ENCODE measurements around the gene OR7G2. TPM values are rescaled to one million over a fixed set of nuclear protein-coding genes. Genes with fewer than 3 reads are reported as not detected.
"Not testable (repeated sequence)": the region's sequence is repeated elsewhere in the genome, so short reads cannot be mapped to it uniquely, and the experiment has no call there.

Gene OR7G2
- total RNA-seq, 1 donor from 2014 or later = not detected

DNA sequence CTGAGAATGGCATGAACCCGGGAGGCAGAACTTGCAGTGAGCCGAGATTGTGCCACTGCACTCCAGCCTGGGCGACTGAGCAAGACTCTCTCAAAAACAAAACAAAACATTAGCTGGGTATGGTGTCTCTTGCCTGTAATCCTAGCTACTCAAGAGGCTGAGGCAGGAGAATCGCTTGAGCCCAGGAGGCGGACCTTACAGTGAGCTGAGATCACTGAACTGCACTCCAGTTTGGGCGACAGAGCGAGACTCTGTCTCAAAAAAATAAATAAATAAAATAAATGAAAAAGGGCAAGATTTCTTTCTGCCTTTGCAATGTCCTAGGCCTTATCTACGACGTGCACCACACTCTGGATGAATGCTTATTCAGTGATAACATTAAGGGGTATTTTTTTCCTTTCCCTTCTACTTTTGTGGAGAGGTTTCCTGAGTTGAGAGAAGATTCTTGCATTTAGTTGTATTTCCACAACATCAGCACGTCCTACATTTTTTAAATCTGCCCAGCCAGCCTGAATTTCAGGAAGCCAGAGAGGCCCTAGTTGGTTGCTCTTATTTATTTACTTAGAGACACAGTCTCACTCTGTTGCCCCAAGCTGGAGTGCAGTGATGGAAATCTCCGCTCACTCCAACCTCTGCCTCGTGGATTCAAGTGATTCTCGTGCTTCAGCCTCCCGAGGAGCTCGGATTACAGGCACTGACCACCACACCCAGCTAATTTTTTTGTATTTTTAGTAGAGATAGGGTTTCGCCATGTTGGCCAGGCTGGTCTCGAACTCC, 46.5 kb downstream of the OR7G2 start:
- Mint-ChIP-seq H3K4me1 (no peaks in the 10 kb centered on the region), H3K9me3 (no peaks in the 10 kb centered on the region), H3K27ac (no peak overlapping the region), H3K27me3 (no peaks in the 10 kb centered on the region), H3K36me3 (ENCODE audit: low read depth) (no peaks in the 10 kb centered on the region), H3K4me3 (no peak overlapping the region)
- no peak for DNase-seq
- intact Hi-C loops (cut with micrococcal nuclease) = no loop called here

DNA sequence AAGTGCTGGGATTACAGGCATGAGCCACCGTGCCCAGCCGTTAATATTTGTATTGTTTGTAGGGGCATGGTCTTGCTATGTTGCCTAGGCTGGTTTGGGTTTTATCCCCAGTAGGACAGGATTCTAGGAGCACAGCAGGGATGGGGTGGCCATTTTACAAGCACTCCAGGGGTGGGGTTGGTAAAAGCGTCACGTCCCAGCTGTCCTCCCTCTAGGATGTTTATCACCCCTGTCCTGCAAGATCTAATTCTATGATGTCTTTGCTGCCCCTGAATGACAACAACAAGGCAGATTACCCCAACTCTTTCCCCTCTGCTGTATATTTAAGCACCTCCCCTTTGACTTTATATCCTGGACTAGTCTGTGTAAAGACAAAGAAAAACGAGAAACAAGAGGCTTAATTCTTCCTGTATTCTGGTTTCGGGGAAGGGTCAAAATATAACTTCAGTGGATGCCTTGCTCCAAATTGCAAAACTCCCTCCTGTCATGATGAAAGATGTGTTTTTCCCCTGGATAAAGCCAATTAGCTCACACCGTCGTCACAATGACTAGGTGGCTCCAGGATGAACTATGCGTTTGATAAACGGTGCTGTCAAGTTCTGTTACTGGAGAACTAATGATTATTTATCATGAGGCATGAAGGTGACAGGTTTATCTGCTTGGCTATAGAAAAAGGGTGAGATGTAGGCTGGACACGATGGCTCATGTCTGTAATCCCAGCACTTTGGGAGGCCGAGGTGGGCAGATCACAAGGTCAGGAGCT, 48.2 kb downstream of the OR7G2 start:
- Mint-ChIP-seq H3K9me3 (no peaks in the 10 kb centered on the region), H3K27me3 (no peaks in the 10 kb centered on the region), H3K27ac (no peak overlapping the region), H3K4me3 (no peak overlapping the region), H3K36me3 (ENCODE audit: low read depth) (no peaks in the 10 kb centered on the region), H3K4me1 (no peaks in the 10 kb centered on the region)
- DNase-seq = no peak
- intact Hi-C loops (cut with micrococcal nuclease) = no loop called here

- Mint-ChIP-seq H3K9me3 (no peaks in the 10 kb centered on the region), H3K36me3 (ENCODE audit: low read depth) (no peaks in the 10 kb centered on the region), H3K4me1 (no peaks in the 10 kb centered on the region), H3K4me3 (no peak overlapping the region), H3K27me3 (no peaks in the 10 kb centered on the region), H3K27ac (no peak overlapping the region)
- DNase-seq = no peak
- intact Hi-C loops (cut with micrococcal nuclease) = no loop called here
These were observed 49.6 kb downstream of the OR7G2 start for GRCh38 chr19:9057505-9058258.

DNA sequence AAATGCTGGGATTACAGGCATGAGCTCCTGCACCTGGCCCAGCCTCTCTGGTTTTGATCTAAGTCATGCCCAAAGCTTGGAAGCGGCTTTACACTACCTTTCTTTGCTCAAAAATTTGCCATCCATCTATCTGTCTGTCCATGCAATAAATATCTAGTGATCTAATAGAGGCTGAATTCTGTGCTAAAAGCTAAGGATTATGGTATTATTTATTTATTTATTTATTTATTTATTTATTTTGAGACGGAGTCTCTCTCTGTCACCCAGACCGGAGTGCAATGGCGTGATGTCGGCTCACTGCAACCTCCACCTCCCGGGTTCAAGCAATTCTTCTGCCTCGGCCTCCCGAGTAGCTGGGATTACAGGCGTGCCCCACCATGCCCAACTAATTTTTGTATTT, 51.1 kb downstream of the OR7G2 start:
- H3K9me3 Mint-ChIP-seq; H3K36me3 Mint-ChIP-seq (ENCODE audit: low read depth); H3K27ac Mint-ChIP-seq; H3K4me1 Mint-ChIP-seq; intact Hi-C loops (cut with micrococcal nuclease); DNase-seq; H3K27me3 Mint-ChIP-seq; H3K4me3 Mint-ChIP-seq: not testable (repeated sequence)

- Mint-ChIP-seq H3K4me1 (no peaks in the 10 kb centered on the region), H3K9me3 (no peaks in the 10 kb centered on the region), H3K4me3 (no peak overlapping the region), H3K27me3 (no peaks in the 10 kb centered on the region), H3K27ac (no peak overlapping the region), H3K36me3 (ENCODE audit: low read depth) (no peaks in the 10 kb centered on the region)
- intact Hi-C loops (cut with micrococcal nuclease) = no loop called here
- DNase-seq = no peak
These were observed 52.5 kb downstream of the OR7G2 start for GRCh38 chr19:9054765-9055164.

DNA sequence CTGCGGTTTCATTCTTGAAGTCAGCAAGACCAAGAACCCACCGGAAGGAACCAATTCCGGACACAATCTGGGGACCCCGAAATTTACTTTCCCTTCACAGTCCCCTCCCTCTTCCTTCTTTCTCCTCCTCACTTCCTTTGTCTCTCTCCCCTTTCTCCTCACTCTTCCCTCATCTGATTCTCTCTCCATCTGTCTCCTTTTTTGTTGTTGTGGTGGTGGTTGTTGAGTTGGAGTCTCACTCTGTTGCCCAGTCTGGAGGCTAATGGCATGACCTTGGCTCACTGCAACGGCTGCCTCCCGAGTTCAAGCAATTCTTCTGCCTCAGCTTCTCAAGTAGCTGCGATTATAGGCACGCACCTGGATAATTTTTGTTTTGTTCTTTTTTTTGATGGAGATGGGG, 53.1 kb downstream of the OR7G2 start:
- Mint-ChIP-seq H3K36me3 (ENCODE audit: low read depth) (no peaks in the 10 kb centered on the region), H3K9me3 (no peaks in the 10 kb centered on the region), H3K4me3 (no peak overlapping the region), H3K4me1 (no peaks in the 10 kb centered on the region), H3K27me3 (no peaks in the 10 kb centered on the region), H3K27ac (no peak overlapping the region)
- intact Hi-C loops (cut with micrococcal nuclease) = no loop called here
- no peak for DNase-seq

DNA sequence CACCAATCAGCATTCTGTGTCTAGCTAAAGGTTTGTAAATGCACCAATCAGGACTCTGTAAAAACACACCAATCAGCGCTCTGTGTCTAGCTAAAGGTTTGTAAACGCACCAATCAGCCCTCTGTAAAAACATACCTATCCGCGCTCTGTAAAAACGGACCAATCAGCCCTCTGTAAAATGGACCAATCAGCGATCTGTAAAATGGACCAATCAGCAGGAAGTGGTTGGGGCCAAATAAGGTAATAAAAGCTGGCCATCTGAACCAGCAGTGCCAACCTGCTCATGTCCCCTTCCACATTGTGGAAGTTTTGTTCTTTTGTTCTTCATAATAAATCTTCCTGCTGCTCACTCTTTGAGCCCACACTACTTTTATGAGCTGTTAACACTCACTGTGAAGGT, 53.6 kb downstream of the OR7G2 start:
- H3K27ac Mint-ChIP-seq; H3K4me3 Mint-ChIP-seq; DNase-seq; H3K4me1 Mint-ChIP-seq; H3K36me3 Mint-ChIP-seq (ENCODE audit: low read depth); H3K27me3 Mint-ChIP-seq; intact Hi-C loops (cut with micrococcal nuclease); H3K9me3 Mint-ChIP-seq: not testable (repeated sequence)

- DNase-seq = no peak
- no peaks in the 10 kb centered on the region for H3K9me3 Mint-ChIP-seq
- no peaks in the 10 kb centered on the region for H3K4me1 Mint-ChIP-seq
- no peak overlapping the region for H3K4me3 Mint-ChIP-seq
- intact Hi-C loops (cut with micrococcal nuclease) = no loop called here
- H3K36me3 Mint-ChIP-seq (ENCODE audit: low read depth) = no peaks in the 10 kb centered on the region
- H3K27ac Mint-ChIP-seq = no peak overlapping the region
- H3K27me3 Mint-ChIP-seq = no peaks in the 10 kb centered on the region
These were observed 54.4 kb downstream of the OR7G2 start for GRCh38 chr19:9052894-9053293.

Other genes starting within 250 kb of the OR7G2 start
- not detected in 2 replicates for gene MUC16, start 97.1 kb downstream of the OR7G2 start, total RNA-seq
- not detected in 2 replicates for gene OR1M1, start 20.4 kb downstream of the OR7G2 start, total RNA-seq
- not detected in 2 replicates for gene OR7G1, start 8.3 kb upstream of the OR7G2 start, total RNA-seq
- gene OR7G3, start 19.5 kb upstream of the OR7G2 start, total RNA-seq = not detected in 2 replicates
- gene ZNF317, start 32.9 kb upstream of the OR7G2 start, total RNA-seq = 47.1 and 50.2 TPM in 2 replicates
- 0.37 and 0.80 TPM in 2 replicates for gene OR7D2, start 71.5 kb upstream of the OR7G2 start, total RNA-seq
- gene OR7D4, start 112.1 kb upstream of the OR7G2 start, total RNA-seq = not detected in 2 replicates
- not detected in 2 replicates for gene OR7E24, start 143.5 kb upstream of the OR7G2 start, total RNA-seq
- 4.4 and 4.5 TPM in 2 replicates for gene ZNF699, start 202.4 kb upstream of the OR7G2 start, total RNA-seq
- gene ZNF559, start 216.7 kb upstream of the OR7G2 start, total RNA-seq = 8.2 and 9.5 TPM in 2 replicates

All from activated CD4-positive, alpha-beta T cell treated with anti-CD3 and anti-CD28 coated beads, Interleukin-2, amount 10 ng/mL, durations not matched to agents 24 days and 14 days (primary cell).